GM13976 (cell line): ENCODE results near the gene PPP2R5C.
"Not testable (repeated sequence)": the region's sequence is repeated elsewhere in the genome, so short reads cannot be mapped to it uniquely, and the experiment has no call there.

Experiments
- DNase-seq: peaks from one replicate; pipeline ENCODE4 v3.0.0; 2012; ENCODE audit warnings: low spot score
- CTCF ChIP-seq: IDR thresholded peaks from 2 replicates; pipeline ENCODE4 v1.5.1; 2012; ENCODE audit warnings: borderline replicate concordance, mild to moderate bottlenecking; ENCODE audit not compliant: insufficient read depth; ENCODE audit errors: extremely low read depth, missing control alignments, control extremely low read depth
- in situ Hi-C: fragments of 300-500 bp; cut with MboI; formaldehyde crosslinking; loops from one replicate; pipeline ENCODE4 v1.12.0; 2022; ENCODE audit warnings: low sequenced_read_pairs, mixed read lengths, inconsistent platforms; ENCODE audit not compliant: unreplicated experiment

The PPP2R5C gene

GRCh38 chr14:101728367-101728742, 33.2 kb upstream of the PPP2R5C start:
- no peak for TF ChIP-seq CTCF
- in situ Hi-C loops, result no loop called here
- DNase-seq, result no peak

- in situ Hi-C loops, result no loop called here
- no peak for TF ChIP-seq CTCF
- DNase-seq, result peak; percentile 0
Observed at GRCh38 chr14:101729382-101729781, 32.1 kb upstream of the PPP2R5C start.

GRCh38 chr14:101730157-101730556, 31.4 kb upstream of the PPP2R5C start:
- DNase-seq, in situ Hi-C loops: not testable (repeated sequence)

- in situ Hi-C loops, result no loop called here
- no peak for TF ChIP-seq CTCF
- no peak for DNase-seq
Observed at GRCh38 chr14:101730626-101731186, 30.8 kb upstream of the PPP2R5C start.

GRCh38 chr14:101731187-101732080, 30.1 kb upstream of the PPP2R5C start:
- in situ Hi-C loops, result no loop called here
- DNase-seq, result peak; percentile 81
- TF ChIP-seq CTCF, result no peak

- TF ChIP-seq CTCF, result no peak
- in situ Hi-C loops, result no loop called here
- DNase-seq, result no peak
Observed at GRCh38 chr14:101732118-101732517, 29.4 kb upstream of the PPP2R5C start.

- in situ Hi-C loops, result no loop called here
- no peak for TF ChIP-seq CTCF
- no peak for DNase-seq
Observed at GRCh38 chr14:101733211-101733610, 28.3 kb upstream of the PPP2R5C start.
